ENCODE data around the gene TTC31.

The TTC31 gene

DNA sequence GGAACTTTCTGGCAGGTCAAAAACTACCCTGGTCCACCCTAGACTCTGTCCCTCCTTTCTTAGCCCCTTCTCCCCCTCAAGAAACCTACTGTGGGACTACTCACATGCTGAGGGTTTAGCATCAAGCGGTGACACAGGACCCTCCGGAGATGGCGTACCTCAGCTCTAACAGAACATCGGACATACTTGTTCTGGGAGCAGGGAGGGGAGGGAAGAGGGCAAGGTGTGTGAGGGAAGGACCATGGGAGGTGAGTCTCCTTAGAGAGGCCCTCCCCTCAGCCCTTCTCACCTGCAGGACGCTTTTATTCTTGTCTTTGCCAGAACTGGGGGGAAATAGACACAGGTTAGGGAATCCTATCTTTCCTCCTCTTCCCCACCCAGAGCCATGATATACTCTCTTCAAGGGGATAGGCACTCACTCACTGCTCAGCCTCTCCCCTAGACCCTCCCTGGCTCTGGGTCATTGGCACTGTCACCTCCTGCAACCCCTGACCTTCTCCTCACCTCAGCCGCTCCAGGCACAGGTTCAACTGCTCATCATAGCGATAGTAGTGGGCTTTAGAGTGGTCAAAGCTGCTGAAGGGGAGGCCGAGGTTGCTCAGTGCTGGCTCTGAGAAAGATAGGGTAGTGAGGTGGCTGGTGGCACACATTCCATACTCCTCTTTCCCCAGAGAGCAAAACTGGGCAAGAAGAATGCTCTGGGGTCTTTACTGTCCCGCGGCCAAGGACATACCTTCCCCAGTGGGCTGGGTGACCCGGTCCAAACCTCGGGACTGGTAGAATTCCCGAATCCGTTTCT is 22.8 kb downstream of the TTC31 start:
- DNase-seq (ENCODE audit: low read depth): no peak

- DNase-seq (ENCODE audit: low read depth): peak; percentile 99
These were observed 24.5 kb downstream of the TTC31 start, which contains the start of gene PCGF1 for GRCh38 chr2:74507145-74507925. PCGF1 (minus strand) TSS chr2:74507695; CDS start chr2:74507668, 27 bp downstream.

DNA sequence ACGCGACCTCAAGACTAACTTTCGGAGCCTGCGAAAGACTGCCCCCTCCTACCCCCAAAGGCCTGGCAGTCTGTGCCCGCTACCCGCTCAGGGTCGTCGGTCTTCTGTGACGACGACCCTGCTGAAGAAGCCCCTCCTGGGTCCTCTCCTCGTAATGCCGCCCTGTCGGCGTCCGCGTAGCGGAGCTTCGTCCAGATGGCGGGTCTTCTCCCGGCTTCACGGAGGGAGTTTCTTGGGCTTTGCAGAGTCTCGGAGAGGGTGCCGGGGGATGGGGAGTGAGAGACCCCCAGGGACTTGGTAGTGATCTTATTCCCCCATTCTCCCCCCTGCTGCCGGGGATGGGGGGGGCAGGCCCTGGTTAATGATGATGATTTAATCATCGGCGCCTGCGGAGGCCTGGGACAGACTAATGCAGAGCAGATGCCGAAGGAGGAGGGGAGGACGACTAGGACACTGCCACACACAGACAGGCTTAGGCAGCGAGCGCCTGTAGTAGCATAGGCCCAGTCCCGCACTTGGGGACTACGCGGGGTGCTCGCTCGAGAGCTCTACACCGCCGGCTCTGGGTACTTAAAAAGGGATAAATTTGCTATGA is 25.1 kb downstream of the TTC31 start:
- peak; percentile 64 for DNase-seq (ENCODE audit: low read depth)

DNA sequence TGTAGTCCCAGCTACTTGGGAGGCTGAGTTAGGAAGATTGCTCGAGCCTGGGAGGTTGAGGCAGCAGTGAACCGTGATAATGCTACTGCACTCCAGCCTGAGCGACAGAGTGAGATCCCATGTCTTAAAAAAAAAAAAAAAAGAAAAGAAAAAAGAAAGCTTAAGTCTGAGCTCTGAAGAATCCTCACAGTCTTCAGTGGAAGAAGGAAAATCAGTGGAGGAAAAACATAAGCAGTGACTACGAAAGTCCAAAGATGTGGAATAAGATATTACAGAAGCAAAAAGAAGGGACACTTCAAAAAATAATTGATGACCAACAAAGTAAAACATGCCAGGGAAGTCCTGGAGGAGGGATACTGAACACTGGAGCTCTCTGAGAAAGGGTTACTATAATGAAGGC is 27.4 kb downstream of the TTC31 start:
- DNase-seq (ENCODE audit: low read depth): no peak

DNA sequence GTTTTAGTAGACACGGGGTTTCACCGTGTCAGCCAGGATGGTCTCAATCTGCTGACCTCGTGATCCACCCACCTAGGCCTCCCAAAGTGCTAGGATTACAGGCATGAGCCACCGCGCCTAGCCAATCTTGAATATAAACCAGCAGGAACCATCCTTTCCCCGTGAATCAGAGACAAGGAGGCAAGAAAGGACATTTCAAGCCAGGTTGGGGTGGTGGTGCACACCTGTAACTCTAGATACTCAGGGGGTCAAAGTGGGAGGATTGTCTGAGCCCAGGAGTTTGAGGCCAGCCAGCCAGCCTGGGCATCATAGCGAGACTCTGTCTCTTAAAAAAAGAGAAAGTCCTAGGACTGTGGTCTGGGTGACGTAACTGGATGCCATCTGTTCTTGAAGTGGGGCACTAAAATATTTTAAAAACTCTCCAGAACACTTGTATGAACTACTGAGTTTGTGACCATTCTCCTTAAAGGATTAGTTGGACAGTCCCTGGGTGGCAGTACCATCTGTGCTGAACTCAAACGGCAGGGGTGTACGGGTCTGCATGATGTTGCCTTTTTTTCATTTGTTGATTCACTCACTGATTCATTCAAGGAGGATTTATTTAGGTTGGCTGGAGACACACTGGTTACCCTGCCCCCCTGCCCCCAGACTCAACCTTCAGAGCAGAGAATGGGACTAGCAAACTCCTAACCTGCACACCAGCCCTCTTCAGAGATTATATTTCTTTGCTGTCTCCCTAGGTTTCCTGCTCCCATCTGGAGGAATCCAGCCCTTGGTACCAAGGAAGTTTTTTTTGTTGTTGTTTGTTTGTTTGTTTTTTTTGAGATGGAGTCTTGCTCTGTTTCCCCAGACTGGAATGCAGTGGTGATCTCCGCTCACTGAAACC is 28.5 kb downstream of the TTC31 start:
- peak; percentile 40 for DNase-seq (ENCODE audit: low read depth)

- no peak for DNase-seq (ENCODE audit: low read depth)
These were observed 30.1 kb downstream of the TTC31 start for GRCh38 chr2:74512744-74513604.

DNA sequence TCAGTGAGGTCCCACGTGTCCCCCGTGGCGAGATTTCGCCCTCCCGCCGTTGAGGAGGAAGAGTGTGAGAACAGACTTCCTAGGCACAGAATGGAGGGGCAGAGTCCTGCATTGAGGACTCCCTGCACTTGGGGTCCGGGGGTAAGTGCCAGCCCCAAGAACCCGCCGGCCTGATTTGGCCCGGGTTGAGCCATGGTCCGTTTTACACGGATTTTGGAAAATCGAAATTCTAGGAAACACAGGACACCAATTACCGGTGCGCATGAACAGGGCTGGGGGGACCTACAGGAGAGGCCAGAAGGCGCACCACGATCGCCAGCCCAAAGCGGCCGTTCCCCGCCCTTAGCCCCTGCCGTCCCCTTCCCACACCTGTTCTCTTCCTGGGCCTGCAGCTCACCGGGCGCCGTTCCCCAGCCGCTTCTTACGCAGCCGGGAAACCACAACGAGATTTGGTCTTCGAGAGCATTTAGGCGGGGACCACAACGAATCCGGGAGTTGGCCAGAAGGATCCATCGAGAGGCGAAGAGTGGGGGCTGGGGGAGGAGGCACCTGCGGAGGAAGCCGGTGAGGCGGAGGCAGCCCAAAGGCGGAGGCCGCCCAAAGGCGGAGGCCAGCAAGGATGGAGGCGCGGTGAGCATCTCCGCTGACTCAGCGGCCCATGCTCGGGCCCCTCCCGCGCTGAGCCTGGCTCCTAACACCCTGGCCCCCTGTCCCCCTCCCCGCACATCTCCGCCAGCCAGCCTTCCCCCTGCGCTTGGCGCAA is 30.9 kb downstream of the TTC31 start:
- DNase-seq (ENCODE audit: low read depth): no peak

DNA sequence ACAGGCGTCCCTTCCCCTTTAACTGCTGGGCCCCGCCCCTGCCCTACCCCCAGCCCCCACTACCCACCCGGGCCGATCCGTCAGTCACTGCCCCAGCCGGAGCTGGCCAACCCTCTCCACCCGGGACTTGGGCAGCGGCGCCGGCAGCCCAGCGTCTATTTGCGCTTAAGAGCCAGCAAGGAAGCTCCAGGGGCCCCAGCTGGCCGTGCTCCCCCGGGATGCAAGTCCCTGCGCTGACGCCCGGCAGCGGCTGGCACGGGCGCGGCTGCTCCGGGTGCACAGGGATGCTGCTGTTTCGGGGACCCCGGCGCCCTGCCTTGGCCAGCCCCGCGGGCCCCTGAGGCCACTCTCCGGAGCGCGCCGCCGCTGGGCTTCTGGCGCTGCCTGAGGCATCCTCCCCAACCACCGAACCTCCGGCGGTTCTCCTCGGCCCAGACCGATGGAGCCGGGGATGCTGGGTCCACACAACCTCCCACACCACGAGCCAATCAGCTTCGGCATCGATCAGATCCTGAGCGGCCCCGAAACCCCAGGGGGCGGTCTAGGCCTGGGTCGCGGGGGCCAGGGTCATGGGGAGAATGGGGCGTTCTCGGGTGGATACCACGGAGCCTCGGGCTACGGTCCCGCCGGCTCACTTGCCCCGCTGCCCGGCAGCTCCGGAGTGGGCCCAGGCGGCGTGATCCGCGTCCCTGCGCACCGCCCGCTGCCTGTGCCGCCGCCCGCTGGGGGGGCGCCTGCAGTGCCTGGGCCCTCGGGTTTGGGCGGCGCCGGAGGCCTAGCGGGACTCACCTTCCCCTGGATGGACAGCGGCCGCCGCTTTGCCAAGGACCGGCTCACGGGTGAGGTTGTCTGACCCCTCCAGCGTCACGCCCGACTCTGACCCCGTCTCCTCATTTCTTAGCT is 31.7 kb downstream of the TTC31 start, which contains the start of gene TLX2:
TLX2 (plus strand) TSS at position 83 of the 903 bp plus-strand sequence; CDS start at position 440, 357 bp downstream.
- DNase-seq (ENCODE audit: low read depth): no peak

GRCh38 chr2:74515271-74515980 is 32.5 kb downstream of the TTC31 start:
- no peak for DNase-seq (ENCODE audit: low read depth)

- DNase-seq (ENCODE audit: low read depth): no peak
These were observed 33.2 kb downstream of the TTC31 start for GRCh38 chr2:74515981-74516633.

GRCh38 chr2:74516650-74517049 is 33.8 kb downstream of the TTC31 start:
- DNase-seq (ENCODE audit: low read depth): no peak

DNA sequence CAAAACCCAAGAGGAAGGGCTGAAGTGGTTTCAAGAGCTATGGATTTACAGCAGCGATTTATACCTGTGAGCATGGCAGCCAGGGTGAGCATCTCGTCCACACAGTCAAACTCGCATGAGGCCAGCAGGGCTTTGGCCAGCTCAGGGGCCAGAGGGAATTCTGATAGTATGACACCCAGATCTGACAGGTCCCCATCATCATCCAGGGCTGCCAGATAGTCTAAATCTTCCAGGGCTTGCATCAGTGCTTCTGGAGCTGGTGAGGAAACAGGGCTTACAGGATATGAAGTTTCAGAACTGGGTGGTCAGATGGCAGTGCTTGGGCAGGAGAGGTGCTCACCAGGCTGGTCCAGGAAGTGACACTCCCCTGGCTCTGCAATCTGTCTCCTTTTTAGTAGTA is 39.6 kb downstream of the TTC31 start:
- DNase-seq (ENCODE audit: low read depth): no peak

DNA sequence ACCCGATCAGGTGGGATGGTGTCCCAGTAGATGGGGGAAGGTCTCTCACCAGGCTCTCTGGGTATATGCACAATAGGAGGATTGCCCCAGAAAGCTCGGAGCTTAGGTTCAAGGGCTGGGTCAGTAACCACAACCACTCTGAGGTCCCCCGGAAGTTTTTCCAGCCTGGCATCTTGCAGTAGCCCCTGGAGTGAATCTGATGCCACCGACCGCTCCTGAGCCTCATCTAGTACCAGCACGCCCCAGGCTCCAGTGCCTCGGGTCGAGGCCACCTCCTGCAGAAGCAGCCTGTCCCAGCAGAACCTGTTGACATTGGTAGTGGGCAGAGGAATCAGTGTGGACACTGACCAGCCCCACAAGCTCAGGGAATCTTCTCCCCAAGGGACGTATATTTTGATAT is 41.1 kb downstream of the TTC31 start:
- no peak for DNase-seq (ENCODE audit: low read depth)

GRCh38 chr2:74524955-74525716 is 42.3 kb downstream of the TTC31 start:
- DNase-seq (ENCODE audit: low read depth): no peak

GRCh38 chr2:74525717-74526648 is 43.1 kb downstream of the TTC31 start, which contains the start of gene DQX1:
DQX1 (minus strand) TSS chr2:74526231; CDS start chr2:74525729, 502 bp downstream.
- DNase-seq (ENCODE audit: low read depth): peak; percentile 64

Data from ELR (cell line).